22Rv1 (cell line): ENCODE measurements around the gene ESYT3.
"Not testable (repeated sequence)": the region's sequence is repeated elsewhere in the genome, so short reads cannot be mapped to it uniquely, and the experiment has no call there.

Experiments used
- H3K27ac ChIP-seq: fragments of 450-650 bp; 2 replicates; pipeline ENCODE4 v1.5.1; 2017
- ZFX ChIP-seq: fragments of 450-650 bp; IDR thresholded peaks from 2 replicates; pipeline ENCODE4 v1.6.1; 2017; ENCODE audit warnings: antibody characterized with exemption, borderline replicate concordance
- TF ChIP-seq, protein P1 (sequence below): fragments of 450-650 bp; IDR thresholded peaks from 2 replicates; pipeline ENCODE4 v1.5.1; 2017; ENCODE audit warnings: mild to moderate bottlenecking

ESYT3 gene

DNA sequence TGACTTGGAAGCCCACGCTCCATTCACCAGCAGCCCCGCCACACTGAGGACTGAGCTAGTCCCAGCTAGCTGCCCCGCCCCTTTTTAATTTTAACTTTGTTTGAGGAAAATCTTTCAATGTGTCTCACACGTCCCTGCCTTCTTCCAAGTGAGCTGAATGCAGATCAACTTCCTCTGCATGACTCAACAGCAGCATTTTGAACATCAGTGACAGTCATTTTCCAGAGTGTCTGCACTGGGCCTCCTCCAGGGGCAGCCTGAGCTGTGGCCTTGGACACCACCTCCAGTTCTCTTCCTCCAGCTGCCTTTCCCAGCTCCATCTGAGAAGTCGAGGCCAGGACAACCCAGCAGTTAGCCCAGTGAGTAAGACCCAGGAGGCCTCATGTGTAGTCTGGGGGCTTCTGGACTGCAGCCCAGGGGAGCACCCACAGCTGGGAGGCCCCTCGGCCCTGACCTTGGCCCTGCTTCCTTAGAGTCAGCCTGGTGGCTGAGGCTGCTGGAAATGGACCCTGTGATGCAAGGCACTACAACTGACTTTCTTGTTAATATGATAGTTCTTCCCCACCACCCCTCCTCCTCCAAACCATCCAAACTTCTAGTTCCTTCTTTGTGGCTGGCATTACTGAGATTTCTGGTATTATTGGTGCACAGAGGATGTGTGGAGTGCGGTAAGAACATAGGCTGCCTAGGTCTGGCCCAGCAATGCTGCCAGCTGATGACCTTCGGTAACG is 21.4 kb upstream of the ESYT3 start:
- no peak overlapping the region for H3K27ac ChIP-seq
- TF ChIP-seq, protein P1, sequence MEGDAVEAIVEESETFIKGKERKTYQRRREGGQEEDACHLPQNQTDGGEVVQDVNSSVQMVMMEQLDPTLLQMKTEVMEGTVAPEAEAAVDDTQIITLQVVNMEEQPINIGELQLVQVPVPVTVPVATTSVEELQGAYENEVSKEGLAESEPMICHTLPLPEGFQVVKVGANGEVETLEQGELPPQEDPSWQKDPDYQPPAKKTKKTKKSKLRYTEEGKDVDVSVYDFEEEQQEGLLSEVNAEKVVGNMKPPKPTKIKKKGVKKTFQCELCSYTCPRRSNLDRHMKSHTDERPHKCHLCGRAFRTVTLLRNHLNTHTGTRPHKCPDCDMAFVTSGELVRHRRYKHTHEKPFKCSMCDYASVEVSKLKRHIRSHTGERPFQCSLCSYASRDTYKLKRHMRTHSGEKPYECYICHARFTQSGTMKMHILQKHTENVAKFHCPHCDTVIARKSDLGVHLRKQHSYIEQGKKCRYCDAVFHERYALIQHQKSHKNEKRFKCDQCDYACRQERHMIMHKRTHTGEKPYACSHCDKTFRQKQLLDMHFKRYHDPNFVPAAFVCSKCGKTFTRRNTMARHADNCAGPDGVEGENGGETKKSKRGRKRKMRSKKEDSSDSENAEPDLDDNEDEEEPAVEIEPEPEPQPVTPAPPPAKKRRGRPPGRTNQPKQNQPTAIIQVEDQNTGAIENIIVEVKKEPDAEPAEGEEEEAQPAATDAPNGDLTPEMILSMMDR = no peak
- no peak for TF ChIP-seq ZFX

DNA sequence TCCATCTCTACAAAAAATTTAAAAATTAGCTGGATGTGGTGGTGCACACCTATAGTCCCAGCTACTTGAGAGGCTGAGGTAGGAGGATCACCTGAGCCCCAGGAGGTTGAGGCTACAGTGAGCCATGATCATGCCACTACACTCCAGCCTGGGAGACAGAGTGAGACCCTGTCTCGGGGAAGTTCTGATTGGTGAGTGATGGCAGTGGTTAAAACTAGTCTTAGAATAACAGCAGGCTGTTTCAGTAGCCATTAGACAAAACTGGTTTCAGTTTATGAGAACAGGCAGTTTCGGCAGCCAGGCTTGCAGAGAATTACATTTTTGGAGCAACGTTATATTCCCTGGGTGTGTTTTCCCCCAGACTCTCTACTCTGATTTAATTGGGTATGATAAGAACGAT is 18.2 kb upstream of the ESYT3 start:
- H3K27ac ChIP-seq = not testable (repeated sequence)

DNA sequence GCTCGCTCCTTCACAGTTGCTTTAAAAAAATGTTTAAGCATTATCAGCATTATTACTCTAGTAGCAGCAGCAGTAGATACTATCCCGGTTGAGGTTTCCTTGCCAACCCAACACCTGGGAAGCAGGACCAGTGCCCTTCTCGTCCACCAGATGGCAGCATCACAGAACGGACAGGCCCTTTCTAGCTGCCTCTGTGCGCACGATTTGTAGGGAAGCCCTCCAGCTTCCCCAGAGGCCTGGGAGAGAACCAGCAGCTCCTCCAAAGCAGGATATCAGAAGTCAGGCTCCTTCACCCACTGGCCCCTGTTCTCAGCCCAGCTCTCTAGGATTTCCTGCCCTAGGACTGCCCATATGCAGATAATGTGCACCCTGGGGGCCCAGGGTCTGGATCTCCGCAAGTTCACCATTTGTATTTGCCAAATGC is 16.8 kb upstream of the ESYT3 start:
- H3K27ac ChIP-seq = no peak overlapping the region
- TF ChIP-seq, protein P1 = peak; percentile 94
- TF ChIP-seq ZFX = no peak

DNA sequence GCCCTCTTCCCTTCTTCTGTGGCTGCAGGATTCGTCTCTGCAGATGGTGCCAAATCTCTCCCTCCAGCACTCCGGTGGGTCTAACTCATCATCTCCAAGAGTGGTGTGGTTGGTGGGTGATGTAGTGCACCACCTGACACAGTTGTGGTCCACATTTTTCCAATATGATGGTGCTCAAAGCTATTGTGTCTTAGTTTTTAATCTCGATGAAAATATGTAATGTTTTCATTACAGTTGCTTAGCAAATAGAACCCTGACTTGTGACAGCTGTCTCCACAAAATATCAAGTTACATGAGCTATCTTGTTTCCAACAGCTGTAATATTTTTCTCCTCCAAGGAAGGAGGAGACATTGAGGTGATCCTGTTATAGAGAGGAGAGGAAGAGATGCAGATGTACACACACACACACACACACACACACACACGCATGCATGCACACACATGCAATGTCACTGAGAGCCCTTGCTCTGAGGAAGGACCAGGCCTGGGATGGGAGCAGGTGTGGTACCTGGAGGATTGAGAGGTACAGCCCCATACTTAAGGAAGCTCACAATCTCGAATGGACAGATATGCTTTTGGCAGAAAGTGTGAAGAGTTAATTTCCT is 15.7 kb upstream of the ESYT3 start:
- H3K27ac ChIP-seq = no peak overlapping the region
- TF ChIP-seq ZFX = no peak
- TF ChIP-seq, protein P1 = no peak

DNA sequence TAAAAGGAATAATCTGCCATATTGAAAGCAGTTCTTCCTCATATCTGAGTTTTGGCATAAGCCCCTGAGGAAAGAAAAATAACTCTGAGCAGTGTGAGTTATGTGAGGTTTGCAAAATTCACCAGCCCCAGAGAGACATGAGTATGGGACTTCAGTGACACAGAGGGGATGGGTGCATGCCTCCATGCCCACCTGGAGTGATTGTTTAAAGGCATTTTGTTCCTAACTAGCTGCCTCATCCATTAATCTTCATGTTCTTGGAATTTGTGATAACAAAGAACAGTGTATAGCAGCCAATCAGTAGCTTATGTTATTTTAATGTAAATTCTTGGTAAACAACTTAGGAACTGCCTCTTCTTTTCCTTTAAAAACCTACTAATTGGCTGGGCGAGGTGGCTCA is 11.1 kb upstream of the ESYT3 start:
- H3K27ac ChIP-seq = no peak overlapping the region
- TF ChIP-seq ZFX = no peak
- TF ChIP-seq, protein P1 = no peak

DNA sequence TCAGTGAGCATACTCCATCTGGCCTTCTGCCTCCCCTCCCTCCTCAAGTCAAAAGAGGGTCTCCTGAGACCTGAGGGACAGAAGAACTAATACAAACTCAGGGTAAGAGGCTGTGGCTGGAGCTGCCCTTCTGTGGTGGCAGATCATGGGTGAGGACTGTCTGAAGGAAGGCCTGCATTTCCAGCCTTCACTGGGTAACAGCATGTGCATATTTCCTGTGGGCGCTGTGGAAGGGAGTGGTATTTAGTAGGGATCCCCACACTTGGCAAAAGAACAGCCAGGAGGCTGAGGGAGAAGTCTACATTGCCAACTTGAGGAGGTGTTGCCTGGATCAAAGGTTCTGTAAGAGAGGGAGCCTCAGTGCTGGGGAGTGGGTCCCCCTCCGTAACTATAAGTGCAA is 10.1 kb upstream of the ESYT3 start:
- H3K27ac ChIP-seq = no peak overlapping the region
- TF ChIP-seq, protein P1 = no peak
- TF ChIP-seq ZFX = no peak

DNA sequence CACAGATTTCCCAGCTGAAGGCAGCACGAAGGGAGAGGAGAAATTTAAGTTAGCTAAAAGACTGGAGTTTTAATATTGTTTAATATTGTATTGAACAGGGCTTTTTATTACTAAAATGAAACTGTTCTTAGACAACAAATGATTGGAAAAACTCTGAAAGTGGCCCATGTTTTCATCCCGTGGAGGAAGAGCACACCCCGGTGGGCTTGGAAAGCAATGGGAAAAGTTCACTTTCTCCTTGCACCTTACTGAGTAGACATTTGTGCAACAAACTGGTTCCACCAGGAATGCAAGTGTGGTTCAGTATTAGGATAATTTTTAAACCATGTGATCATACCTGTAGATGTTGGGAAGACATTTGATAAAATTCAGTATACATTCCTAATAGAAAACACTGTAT is 8.2 kb upstream of the ESYT3 start:
- TF ChIP-seq, protein P1 = peak; percentile 18; the same call in 1 of the 2 replicates
- TF ChIP-seq ZFX = no peak
- H3K27ac ChIP-seq = no peak overlapping the region

DNA sequence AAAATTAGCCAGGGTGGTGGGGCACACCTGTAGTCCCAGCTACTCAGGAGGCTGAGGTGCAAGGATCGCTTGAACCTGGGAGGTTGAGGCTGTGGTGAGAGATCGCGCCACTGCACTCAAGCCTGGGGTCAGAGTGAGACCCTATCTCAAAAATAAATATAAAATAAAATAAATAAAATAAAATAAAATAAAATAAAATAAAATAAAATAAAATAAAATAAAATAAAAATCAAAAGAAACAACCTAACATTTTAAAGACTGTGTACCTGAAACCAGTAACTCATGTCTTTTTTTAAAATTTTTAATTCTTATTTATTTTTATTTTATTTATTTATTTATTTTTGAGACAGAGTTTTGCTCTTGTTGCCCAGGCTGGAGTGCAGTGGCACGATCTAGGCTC is 7.7 kb upstream of the ESYT3 start:
- not testable (repeated sequence) for H3K27ac ChIP-seq
